ENCODE data around the gene SPOCK1.

Gene SPOCK1

DNA sequence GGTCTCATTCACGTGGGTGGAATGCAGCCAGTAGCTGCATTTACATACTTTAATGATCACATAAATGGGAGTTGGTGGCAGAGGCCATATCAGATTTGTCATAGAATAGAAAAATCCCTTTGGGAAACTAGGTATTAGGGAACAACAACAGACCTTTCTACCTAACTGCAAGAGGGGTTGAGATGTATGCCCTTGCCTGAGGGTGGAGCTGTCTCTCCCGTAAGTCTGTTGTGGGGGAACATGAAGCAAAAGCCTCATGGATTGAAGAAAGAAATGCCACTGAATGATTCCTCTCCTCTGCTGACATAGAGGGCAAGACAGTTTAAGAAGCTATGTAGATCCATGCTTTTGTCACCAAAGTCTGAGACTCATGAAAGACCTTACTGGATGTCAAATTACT, 461.3 kb downstream of the SPOCK1 start:
- DNase-seq: no peak

DNA sequence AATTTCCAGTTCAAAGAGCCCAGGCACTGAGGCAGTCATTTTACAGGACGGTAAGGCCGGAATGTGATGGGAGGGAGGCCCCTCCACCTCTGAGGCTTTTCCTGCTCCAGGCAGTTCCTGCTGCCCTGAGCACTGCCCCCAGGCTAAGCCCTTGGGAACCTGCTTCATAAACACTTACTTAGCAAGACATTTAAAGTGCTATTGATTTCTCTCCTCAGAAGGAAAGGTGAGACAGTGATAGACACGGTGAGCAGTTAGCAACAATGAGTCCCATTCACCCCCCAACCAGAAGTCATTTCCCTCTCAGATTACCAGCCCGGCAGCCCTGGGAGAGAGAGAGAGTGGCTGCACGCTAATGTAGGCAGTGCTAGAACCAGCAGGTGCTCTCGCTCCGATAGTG, 462.5 kb downstream of the SPOCK1 start:
- peak; percentile 76 for DNase-seq

DNA sequence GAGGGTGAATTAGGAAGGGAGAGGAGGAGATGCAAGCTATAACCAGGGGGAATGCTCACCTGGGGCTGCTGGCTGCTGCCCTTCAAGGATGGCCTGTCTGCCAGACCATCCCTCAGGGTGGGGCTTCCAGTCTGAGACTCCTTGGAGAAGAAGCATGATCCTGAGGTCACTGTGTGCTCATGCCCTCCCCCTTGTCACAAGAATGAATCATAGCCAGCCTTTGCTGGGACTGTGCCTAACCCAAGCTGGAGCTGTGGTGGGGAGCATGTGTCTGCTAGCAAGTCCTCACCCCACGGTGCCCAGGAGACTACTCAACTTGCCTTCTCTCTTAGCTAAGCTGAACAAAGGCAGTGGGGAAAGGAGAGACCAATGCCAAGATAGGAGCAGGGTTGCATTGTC, 463.6 kb downstream of the SPOCK1 start:
- no peak for DNase-seq

DNA sequence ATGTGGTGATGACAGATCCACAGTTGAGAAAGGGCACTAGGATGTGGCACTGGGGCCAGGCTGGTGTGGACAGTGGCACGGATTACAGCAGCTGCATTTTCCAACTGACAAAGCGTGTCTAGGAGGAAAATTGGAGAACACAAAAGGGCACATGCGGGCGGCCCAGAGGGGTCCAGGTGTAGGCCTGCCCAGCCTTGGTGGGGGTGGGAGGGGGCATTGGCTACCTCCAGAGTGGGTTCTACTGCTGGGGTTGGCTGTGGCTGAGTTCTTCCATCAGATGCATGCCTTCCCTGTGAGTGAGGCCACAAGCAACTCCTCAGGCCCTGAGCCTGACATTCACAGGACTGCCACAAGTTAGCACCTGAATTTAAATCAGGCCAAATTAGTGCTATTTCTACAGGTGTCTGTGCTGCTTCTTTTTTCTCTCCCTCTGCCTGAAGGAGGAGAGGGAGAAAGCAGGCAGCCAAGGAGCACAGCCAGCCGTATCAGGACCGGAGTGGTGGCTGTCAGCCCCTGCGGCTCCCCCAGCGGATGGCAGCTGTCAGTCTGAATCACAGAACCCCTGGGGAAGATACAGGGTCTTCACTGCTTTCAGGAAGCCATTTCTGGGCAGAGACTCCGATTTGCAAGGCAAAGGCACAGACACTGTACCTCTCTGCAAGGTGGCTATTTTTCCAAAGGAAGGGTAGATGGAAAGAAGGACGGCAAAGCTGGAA, 464.2 kb downstream of the SPOCK1 start:
- no peak for DNase-seq

DNA sequence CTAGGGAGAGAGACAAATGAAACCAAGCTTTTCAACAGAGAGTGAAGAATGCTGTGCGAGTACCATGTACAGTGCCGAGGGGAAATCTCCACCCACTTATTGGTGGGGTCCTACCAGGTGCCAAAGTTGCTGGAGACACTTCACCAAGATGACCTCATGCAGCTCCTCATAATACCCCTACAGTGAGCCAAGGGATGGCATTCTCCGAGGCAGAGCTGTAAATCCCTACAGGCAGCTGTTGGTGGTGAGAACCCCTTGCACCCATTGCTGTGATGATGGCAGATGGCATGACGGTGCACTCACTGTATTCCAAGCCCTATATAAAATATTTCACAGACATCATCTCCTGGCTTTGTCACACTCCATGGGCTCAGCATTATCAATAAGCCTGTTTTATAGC, 464.9 kb downstream of the SPOCK1 start:
- no peak for DNase-seq

DNA sequence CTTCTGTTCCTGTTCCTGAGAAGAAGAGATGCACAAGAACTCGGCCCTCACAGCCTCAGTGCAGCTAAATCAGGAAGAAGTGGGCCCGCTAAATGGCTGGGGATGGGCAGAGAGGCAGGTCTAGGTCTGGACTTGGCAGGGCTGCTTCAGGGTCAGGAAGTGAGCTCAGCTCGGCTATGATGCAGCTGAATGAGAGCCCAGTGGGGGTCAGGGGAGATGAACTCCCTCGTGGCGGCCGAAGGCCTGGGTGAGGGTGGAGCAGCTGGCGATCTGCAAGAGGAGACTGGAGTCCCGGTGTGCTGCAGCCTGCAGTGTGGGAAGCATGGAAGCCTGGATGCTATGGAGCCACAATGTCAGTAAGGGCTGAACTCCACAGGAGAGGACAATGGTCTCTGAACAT, 466.2 kb downstream of the SPOCK1 start:
- no peak for DNase-seq

- DNase-seq: no peak
Observed at GRCh38 chr5:137027758-137028157, 471.4 kb downstream of the SPOCK1 start.

DNA sequence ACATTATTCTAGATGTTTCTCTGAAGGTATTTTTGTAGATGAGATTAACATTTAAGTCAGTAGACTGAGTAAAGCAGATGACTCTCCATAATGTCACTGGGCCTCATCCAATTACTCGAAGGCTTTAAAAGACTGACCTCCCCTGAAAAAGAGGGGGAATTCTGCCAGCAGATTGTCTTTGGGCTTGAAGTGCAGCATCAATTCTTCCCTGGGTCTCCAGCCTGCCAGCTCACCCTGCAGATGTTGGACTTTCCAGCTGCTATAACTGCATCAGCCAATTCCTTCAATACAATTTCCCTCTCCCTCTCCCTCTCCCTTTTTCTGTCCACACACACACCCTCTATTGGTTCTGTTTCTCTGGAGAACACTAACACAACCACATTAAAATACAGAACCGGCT, 472.8 kb downstream of the SPOCK1 start:
- DNase-seq: no peak

DNA sequence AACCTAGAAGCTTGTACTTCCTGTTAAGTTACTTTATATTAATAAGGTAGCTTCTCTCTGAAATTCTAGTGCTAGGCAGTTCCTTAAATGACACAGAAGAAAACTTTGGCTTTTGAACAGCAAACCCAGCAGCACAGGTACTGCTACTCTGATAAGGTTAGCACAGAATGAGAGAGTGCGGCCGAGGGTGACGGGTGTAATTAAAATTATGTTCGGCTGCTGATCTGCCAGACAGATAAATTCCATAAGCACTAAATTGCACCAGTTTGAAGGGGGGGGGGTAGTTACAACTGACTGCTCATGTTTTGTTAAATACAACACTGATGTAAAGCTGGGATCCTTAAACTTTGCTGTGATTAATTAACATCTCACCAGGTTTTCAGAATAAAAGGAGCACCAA, 475.1 kb downstream of the SPOCK1 start:
- no peak for DNase-seq

DNA sequence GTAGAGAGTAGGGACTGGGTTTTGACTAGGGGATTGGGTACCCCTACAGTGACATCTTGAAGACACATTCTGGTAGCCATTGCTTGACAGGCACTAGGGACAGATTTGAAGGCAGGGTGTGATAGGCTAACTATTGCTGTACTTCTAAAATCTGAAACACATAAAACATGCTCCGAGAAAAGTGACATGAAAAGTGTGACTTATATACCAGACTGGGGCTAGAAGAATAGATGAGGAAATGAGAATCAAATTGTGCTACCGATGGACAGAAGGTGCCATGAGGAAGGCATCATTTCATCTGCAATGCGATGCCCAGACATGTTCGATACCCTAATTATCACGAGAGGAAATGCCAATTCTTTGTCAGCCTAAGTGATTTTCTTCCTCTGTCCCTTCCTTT, 475.8 kb downstream of the SPOCK1 start:
- DNase-seq: no peak

GRCh38 chr5:137022725-137023124, 476.4 kb downstream of the SPOCK1 start:
- DNase-seq: no peak

DNA sequence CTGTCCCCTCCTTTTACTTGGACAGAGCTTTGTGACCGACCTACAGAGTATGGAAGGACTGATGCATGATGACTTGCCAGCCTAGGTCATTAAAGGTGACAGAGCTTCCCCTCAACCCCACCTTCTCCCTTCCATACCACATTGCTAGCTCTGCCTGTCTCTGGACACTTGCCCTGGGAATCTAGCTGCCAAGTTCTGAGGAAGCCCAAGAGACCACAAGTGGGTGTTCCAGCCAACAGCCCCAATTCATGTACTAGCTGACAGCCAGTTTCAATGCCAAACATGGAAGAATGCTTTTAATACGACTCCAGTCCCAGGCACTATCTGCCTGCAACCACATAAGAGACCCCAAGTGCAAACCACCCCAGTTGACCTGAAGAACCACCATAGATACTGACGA, 477.1 kb downstream of the SPOCK1 start:
- DNase-seq: no peak

GRCh38 chr5:137019229-137019628, 479.9 kb downstream of the SPOCK1 start:
- no peak for DNase-seq

DNA sequence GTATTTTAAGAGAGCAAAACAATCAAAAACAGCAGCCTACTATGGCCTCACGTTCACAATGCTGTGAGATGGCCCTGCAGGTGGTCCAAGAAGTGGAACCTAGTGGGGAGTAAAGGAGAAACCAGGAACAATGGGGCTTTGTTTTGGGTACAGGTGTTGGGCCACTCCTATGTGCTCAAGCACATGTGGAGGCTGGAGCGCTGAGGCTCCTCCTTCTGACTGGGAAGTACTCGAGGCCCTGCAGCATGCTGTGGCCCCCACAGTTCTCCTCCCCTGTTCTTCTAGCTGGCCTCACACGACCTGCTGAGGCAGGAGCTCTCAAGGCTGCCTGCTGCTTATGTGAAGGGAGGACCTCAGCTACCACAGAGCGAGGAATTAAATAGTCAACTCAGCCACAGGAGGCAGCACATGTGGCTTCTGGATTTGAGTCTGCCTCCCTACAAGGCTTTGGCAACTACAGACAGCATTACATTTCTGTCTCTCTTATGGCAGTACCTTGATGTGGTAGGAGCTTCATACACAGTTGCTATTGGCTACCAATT, 482.3 kb downstream of the SPOCK1 start:
- DNase-seq: no peak

- DNase-seq: no peak
Observed at GRCh38 chr5:137015540-137016116, 483.5 kb downstream of the SPOCK1 start.

GRCh38 chr5:137014731-137015130, 484.4 kb downstream of the SPOCK1 start:
- no peak for DNase-seq

DNA sequence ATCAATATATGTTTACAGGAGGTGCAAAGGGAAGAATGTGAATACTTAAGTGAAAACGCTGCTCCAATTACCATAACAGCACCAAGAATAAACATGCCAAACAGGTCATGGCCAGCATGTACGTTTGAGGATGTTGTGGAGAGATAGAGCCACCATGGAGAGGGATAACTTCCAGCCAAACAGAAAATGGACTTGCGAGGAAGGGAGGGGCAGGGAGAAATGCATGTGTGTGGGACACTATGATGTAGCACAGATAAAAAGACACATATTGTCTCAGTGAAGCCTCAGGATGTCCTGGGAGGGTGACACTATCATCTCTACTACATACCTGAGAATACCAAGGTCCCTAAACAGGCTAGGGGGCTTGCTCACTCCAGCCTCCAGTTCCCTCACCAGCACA, 488.9 kb downstream of the SPOCK1 start:
- DNase-seq: no peak

DNA sequence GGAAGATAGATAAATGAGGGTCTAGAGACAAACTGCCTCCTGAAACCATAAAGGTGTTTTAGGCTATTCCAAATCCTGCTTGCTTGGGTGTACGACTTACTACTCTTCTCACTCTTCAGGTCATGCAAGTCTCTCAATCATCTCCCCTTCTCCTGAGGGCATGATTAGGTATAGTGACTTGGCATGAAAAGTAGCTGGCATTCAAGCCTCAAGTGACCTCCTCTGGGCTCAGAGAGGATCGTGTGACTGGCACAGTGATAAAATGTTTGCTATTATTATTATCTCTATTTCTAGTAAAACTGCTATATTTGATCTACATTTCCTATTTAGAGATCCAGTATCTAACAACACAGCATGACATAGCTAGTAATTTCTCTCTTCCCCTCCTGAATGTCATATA, 494.8 kb downstream of the SPOCK1 start:
- no peak for DNase-seq

DNA sequence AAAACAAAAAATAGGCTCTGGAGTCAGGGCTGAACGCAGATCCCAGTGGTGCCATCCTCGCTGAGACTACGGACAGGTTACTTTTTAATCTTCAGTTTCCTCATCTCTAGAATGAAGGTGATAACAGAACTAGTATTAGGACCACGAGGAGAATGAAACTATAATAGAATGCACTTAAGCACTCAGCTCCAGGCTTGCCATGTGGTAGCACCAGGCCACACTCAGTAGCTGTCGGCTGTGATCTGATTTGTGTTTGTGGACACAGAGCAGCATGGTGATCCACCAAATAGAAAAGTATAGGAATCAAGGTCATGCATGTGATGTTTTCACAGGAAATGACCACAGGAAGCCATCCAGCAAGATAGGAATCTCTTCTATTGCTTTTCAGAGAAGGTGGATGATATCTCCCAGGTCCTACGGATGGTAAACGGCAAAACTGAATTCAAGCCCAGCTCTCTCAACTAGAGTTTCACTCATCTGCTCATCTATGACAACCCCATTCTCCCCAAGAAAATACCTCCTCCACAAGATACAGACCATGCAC, 498.0 kb downstream of the SPOCK1 start:
- no peak for DNase-seq

GRCh38 chr5:136999787-137000186, 499.3 kb downstream of the SPOCK1 start:
- no peak for DNase-seq

GRCh38 chr5:136998854-136999357, 500.2 kb downstream of the SPOCK1 start:
- DNase-seq: no peak

DNA sequence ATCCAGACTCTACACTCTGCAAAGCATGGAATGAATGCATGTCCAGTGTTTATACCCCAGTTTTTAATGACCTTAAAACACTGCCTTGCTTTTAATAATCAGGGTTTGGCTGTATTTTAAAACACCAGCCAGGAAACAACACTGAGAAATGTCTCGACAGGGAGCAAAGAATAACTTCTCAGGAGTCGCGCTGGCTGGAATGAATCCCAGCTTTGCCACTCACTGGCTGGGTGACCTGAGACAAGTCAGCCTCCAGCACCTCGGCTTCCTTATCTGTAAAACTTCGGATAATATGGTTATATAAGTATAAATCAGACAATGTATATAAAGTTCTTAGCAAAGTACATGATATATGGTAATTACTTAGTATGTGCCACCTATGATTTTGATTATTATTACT, 505.0 kb downstream of the SPOCK1 start:
- no peak for DNase-seq

DNA sequence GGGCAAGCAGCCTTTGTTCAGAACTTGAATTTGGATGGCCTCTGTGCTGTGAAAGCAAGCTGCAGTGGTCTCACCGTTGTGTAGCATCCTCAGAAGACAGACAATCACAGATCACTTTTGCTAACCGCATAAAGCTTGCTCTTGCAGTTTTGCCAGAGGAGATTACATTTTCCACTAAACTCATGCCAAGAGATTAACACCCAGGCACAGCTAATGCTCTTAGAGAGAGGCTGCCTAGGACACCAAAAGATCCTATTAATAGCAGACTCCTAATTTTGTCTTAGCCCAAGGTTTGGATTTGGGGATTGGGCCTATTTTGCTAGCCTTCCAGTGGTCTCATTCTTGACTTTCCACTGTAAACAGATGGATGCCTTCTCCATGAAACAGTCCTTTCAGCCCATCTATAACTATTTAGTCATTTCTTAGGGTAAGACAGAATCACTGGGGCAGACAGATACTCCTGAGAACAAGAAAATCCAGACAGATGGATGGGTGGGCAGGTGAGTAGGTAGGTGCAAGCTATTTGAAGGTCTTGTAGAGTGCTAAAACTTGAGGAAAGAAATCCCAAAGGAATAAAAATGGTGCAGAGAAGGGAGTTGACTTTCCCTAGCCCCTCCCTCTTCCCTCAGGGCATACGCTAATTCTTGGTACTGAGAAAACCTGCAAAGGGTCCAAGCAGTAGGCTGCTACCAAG, 506.2 kb downstream of the SPOCK1 start:
- no peak for DNase-seq

Data from NCI-H510A treated with DMSO at 0.1 percent for 48 hours (cell line).